Stimulated activated memory B cell treated with anti-CD40 and anti-IgM and Interleukin-4, amounts not matched to agents 10 μg/mL and 1 μg/mL and 100 μg/mL, for 72 hours (primary cell): Measurements from ENCODE around the gene SLCO4A1.

Experiments used
- ATAC-seq: fragments of 150-1000 bp; cut with Tn5 transposase; 2 replicates; pipeline ENCODE4 v1.10.0; 2021
- H3K27ac Mint-ChIP-seq: one replicate; pipeline ENCODE4 v1.8.0; 2022; ENCODE audit warnings: mild to moderate bottlenecking, mixed read lengths
- H3K27me3 Mint-ChIP-seq: one replicate; pipeline ENCODE4 v1.8.0; 2022; ENCODE audit warnings: mixed read lengths
- H3K36me3 Mint-ChIP-seq: one replicate; pipeline ENCODE4 v1.8.0; 2022; ENCODE audit warnings: mixed read lengths
- H3K4me1 Mint-ChIP-seq: one replicate; pipeline ENCODE4 v1.8.0; 2022; ENCODE audit warnings: mixed read lengths
- H3K4me3 Mint-ChIP-seq: one replicate; pipeline ENCODE4 v1.8.0; 2022; ENCODE audit warnings: mild to moderate bottlenecking, moderate library complexity, mixed read lengths
- H3K9me3 Mint-ChIP-seq: one replicate; pipeline ENCODE4 v1.8.0; 2022; ENCODE audit warnings: mixed read lengths

SLCO4A1 gene

DNA sequence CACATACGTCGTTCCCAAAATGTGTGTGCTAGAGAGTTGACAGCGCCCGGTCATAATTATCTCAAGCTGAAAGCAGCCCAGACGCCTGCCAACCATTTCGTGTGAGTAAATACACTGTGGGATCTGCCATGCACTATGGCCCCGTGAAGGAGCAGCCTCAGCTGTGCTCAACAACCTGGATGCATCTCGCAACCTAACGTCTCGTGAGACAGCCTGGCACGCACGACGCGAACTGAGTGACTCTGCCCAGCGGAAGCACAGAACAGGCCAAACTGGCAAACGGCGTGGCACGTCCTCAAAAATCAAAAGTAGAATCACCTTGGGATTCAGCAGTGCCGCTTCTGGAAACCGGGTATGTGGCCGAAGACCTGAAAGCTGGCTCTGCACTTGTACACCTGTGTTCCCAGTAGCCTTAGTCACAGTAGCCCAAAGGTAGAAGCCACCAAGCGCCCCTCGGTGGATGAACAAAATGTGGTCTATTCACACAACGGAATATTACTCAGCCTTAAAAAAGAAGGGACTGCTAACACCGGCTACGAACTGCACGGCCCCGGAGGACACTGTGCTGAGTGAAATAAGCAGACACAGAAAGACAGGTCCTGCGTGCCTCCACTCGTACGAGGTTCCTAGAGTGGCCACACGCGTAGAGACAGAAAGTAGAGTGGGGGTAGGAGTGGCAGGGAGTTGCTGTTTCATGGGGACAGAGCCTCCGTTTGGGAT is 27.2 kb upstream of the SLCO4A1 start:
- H3K27me3 Mint-ChIP-seq, result no peaks in the 10 kb centered on the region
- H3K27ac Mint-ChIP-seq, result no peak overlapping the region
- ATAC-seq, result no peak
- H3K36me3 Mint-ChIP-seq, result no peaks in the 10 kb centered on the region
- no peak overlapping the region for H3K4me3 Mint-ChIP-seq
- H3K9me3 Mint-ChIP-seq, result peaks cover 4% of the 10 kb centered on the region
- H3K4me1 Mint-ChIP-seq, result peaks cover 40% of the 10 kb centered on the region

DNA sequence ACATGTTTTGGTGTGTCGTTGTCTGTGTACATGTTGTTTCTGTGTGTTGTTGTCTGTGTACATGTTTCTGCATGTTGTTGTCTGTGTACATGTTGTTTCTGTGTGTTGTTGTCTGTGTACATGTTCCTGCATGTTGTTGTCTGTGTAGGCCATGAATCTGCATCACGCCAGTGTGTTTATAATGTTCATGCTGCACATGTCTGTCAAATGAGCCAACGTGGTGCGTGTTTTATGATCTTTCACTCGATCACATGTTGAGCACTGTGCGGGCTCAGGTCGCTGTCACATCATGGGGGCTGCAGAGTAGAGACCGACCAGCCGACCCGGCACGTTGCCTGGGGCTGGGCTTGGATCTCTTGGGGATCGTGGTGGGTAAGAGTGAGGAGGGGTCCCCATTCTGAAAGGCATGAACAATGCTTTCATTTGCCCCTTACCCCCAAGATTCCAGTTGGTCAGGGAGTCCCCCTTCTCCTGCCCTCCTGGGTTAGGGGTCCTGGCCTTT is 26.5 kb upstream of the SLCO4A1 start:
- Mint-ChIP-seq H3K27ac (no peak overlapping the region), H3K27me3 (no peaks in the 10 kb centered on the region), H3K9me3 (no peaks in the 10 kb centered on the region), H3K4me3 (no peak overlapping the region), H3K4me1 (peaks cover 40% of the 10 kb centered on the region), H3K36me3 (no peaks in the 10 kb centered on the region)
- ATAC-seq, result no peak

DNA sequence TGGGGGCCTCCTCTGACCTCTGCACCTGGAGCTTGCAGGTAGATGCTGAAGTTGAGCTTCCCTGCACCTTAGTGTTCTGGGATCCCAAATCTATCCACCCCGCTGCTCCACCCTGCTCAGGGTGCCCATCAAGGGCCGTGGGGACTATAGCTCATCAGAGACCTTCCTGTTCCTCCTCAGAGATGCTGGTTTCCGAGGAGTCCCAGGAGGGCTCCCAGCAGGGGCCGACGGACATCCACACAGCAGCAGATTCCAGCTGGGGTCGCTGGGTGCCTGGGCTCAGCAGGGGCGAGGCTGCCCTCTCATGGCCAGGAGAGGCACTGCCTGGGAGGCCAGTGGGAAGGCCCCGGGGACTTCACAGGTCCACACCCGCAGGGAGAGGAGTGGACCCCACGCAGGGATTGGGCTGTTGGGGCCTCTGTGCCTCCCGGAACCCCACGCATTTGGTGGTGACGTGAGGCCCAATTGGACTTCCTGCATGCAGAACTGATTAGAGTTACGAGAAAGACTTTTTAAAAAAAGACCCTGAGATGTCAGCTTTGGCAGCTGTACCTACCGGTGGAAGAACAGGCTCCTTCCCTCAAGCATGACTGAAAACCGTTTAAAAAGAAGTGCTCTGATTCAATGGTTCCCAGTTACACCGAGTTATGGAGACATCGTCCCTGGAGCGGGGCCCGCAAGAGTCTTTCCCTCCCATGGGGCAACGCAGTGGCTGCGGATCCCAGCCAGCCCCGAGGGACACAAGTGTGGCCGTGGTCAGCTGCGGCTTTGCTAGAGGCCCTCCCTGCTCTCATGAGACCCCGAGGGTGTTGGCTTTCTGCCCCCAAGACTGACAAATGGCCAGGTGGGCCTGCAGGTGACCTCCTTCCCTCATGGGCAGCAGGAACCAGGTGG is 25.3 kb upstream of the SLCO4A1 start:
- ATAC-seq, result peak; percentile 71
- Mint-ChIP-seq H3K4me1 (peaks cover 48% of the 10 kb centered on the region), H3K4me3 (peak overlapping the region; percentile 73), H3K27me3 (no peaks in the 10 kb centered on the region), H3K27ac (peak overlapping the region; percentile 94), H3K9me3 (no peaks in the 10 kb centered on the region), H3K36me3 (no peaks in the 10 kb centered on the region)

DNA sequence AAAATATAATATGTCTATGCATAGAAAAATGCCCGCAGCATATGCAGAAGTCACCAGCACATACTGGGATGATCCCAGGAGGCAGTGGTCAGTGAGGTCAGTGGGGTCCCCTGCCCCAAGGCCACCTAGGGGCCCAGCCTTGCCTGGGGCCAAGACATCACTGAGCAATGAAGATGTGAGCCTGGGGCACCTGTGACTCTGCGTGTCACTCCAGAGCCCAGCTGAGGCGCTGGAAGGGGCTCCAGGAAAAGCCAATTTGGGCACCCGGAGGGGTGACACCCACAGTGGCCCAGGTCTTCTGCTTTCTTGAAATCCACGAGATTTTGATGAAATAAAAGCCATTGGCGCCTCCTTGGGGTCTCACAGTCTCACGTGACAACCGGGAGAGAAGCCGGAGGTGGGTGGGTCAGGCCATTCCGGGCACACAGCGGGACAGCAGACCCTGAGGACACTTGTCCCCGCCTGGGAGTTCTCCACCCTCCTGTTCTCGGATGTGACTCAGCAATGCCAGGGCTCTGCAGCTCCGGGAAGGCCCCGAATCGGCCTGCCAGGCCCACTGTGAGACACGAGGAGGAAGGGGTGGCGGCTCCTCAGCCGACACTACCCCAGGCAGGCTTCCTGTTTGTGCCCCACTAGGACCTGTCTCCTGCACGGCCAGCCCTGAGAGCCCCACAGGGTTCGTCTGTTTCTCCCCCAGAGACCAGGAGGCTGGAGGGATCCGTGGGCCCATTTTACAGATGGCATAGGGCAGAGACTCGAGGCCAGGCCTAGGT is 24.4 kb upstream of the SLCO4A1 start:
- ATAC-seq, result peak; percentile 77
- H3K4me1 Mint-ChIP-seq, result peaks cover 58% of the 10 kb centered on the region
- H3K4me3 Mint-ChIP-seq, result peak overlapping the region; percentile 44
- H3K36me3 Mint-ChIP-seq, result no peaks in the 10 kb centered on the region
- no peaks in the 10 kb centered on the region for H3K9me3 Mint-ChIP-seq
- no peaks in the 10 kb centered on the region for H3K27me3 Mint-ChIP-seq
- peak overlapping the region; percentile 94 for H3K27ac Mint-ChIP-seq

DNA sequence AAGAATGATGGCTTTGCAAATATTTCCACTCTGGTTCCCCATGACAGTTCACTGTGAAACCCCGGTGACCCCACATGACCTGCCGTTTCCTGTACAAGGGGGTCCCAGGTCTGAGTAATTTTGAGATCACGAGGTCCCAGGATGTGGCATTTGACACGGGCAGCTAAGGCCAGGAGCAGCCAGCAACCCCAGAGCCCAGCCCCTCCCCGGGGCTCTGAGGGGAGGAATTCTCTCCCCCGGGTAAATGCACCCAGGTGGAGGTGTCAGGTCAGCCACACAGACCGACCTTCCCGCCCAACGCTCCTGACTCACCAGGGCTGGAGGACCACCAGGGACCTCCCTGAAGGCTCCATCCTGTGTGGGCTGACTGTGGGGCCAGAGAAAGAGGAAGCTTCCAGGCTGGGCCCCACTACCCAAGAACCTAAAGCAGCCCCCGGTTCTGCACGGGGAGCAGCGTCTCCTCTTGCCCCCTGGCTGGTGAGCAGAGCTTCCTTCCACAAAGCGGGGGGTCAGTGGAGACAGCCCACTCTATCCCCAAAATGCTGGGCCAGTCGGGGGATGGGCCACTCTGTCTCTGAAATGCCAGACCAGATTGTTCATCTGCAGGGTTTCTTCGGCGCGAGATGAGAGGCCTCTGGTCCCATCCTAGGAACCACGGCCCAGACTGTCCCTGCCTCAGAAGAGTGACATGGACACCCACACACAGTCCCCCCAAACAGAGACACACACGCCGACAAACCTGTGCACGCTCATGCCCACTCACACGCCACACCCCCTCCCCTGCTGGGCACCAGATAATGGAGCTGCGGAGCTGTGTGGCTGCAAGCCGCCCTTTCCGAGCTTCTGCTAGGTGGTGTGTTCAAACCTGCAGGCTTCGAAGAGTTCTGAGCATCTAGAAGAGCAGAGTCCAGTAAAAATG is 23.4 kb upstream of the SLCO4A1 start:
- peaks cover 67% of the 10 kb centered on the region for H3K4me1 Mint-ChIP-seq

DNA sequence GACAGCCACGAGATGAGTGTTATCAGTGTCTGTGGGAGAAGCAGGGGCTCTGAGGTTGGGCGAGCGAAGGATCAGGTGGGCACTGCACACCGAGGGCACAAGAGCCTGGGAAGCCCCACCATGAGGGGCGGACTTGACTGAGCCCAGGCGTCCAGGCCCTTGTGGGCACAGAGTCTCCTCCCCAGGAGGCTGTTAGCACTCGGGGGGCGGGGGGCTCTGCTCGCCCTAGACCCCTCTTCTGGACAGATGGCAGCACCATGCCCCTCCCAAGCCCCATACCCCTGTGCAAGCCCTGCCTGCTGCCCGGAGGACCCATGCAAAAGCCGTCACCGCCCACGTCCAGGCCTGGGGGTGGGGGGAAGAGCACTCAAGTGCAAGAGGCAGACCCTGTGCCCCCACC is 21.7 kb upstream of the SLCO4A1 start:
- no peak for ATAC-seq
- Mint-ChIP-seq H3K36me3 (no peaks in the 10 kb centered on the region), H3K4me3 (no peak overlapping the region), H3K9me3 (no peaks in the 10 kb centered on the region), H3K27ac (no peak overlapping the region), H3K27me3 (no peaks in the 10 kb centered on the region), H3K4me1 (peaks cover 78% of the 10 kb centered on the region)

More for the DNA sequence above, 23.4 kb upstream of the SLCO4A1 start:
- Mint-ChIP-seq H3K27ac (peak overlapping the region; percentile 94), H3K36me3 (no peaks in the 10 kb centered on the region), H3K9me3 (no peaks in the 10 kb centered on the region), H3K4me3 (peak overlapping the region; percentile 44), H3K27me3 (no peaks in the 10 kb centered on the region)
- ATAC-seq, result peak; percentile 73

DNA sequence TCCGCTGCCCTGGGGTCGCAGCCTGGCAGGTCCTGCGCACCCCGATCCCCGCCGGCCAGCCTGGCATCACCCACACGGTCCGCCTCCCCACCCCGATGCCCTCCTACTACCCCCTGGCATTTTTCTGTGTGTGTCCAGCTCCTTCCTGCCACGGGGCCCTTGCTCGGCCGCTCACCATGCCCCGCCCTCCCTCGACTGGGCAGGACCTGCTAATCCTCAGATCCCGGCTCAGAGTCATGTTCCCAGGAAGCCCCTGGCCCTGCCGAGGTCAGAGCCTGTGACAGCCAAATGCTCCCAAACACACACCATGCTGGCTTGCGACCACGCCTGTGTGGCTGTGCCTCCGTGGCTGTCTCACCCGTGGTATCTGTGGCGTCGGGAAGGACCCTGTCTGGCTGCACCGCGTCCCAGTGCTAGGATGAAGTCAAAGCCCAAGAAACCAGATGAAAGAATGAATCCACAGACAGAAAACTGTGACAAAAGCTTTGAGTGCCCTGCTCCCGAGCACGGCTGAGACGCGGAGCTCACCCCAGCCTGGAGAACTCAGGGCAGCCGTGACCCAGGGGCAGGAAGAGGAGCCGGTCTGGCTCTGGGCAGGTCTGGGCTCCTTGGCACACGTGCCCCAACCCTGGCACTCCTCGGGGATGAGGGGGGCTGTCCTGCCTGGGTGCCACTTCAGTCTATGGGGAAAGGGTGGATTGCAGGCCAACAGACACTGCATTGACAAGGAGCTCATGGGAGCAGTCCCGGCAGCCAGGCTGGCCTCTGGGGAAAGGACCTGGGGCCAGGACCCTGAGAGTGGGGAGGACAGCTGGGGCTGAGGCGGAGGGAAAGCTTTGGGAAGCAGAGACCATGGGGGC is 20.8 kb upstream of the SLCO4A1 start:
- H3K9me3 Mint-ChIP-seq, result no peaks in the 10 kb centered on the region
- peaks cover 71% of the 10 kb centered on the region for H3K4me1 Mint-ChIP-seq
- ATAC-seq, result no peak
- peak overlapping the region; percentile 97 for H3K27ac Mint-ChIP-seq
- no peaks in the 10 kb centered on the region for H3K36me3 Mint-ChIP-seq
- H3K27me3 Mint-ChIP-seq, result no peaks in the 10 kb centered on the region
- no peak overlapping the region for H3K4me3 Mint-ChIP-seq

DNA sequence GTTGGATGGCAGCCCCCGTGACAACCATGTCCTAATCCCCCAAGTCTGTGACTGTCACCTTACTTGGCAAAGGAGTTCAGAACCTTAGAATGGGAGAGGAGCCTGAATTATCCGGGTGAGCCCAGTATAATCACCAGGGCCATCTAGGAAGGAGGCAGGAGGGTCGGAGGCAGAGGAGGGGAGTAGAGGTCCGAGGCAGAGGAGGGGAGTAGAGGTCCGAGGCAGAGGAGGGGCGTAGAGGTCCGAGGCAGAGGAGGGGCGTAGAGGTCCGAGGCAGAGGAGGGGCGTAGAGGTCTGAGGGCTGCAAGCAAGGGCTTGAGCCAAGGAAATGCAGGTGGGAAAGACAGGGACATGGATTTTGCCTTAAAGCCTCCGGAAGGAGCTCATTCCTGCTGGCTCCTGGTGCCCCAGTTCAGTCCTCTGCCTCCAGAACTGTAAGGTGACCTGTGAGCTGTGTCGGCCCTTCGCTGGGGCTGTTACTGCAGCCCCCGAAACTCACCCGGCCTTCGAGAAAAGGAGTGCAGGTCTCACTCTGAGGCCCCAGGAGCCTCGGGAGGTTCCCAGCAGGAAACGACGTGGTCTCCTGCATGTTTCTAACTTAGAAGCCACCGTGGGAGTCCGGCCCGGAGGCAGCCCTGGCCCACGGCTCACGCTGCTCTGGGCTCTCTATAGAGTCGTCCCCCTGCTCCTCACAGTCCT is 20.0 kb upstream of the SLCO4A1 start:
- H3K9me3 Mint-ChIP-seq, result no peaks in the 10 kb centered on the region
- no peak overlapping the region for H3K4me3 Mint-ChIP-seq
- ATAC-seq, result no peak
- H3K36me3 Mint-ChIP-seq, result no peaks in the 10 kb centered on the region
- peaks cover 63% of the 10 kb centered on the region for H3K4me1 Mint-ChIP-seq
- H3K27me3 Mint-ChIP-seq, result no peaks in the 10 kb centered on the region
- H3K27ac Mint-ChIP-seq, result peak overlapping the region; percentile 97

DNA sequence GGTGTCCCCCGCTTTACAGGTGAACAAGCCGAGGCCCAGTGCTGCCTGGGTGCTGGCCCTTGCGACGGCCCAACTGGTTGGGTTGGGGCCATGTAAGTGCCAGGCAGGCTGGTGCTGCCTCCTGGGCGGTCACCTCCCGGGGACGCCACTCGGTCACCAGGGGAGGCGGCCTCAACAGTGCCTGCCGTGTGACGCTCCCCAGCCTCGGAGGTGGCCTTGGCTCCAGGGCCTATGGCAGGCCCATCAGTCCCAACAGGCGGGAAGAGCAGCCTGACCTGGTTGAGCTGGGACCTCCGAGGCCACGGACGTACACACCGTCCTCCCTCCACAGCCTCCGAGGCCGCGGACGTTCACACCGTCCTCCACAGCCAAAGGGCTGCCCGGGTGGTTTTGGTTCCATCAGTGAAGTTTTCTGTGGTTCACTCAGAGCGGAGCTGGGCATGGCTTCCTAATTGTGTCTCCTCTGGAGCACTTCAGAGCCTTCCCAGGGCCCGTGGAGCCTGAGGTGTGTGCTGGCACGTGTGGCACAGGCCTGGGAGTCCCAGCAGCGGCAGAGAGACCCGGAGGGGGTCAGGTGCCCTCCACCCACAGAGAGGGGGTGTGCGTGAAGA is 19.3 kb upstream of the SLCO4A1 start:
- Mint-ChIP-seq H3K4me3 (peak overlapping the region; percentile 74), H3K36me3 (no peaks in the 10 kb centered on the region), H3K4me1 (peaks cover 56% of the 10 kb centered on the region), H3K27me3 (no peaks in the 10 kb centered on the region), H3K27ac (peak overlapping the region; percentile 97), H3K9me3 (no peaks in the 10 kb centered on the region)
- ATAC-seq, result no peak

DNA sequence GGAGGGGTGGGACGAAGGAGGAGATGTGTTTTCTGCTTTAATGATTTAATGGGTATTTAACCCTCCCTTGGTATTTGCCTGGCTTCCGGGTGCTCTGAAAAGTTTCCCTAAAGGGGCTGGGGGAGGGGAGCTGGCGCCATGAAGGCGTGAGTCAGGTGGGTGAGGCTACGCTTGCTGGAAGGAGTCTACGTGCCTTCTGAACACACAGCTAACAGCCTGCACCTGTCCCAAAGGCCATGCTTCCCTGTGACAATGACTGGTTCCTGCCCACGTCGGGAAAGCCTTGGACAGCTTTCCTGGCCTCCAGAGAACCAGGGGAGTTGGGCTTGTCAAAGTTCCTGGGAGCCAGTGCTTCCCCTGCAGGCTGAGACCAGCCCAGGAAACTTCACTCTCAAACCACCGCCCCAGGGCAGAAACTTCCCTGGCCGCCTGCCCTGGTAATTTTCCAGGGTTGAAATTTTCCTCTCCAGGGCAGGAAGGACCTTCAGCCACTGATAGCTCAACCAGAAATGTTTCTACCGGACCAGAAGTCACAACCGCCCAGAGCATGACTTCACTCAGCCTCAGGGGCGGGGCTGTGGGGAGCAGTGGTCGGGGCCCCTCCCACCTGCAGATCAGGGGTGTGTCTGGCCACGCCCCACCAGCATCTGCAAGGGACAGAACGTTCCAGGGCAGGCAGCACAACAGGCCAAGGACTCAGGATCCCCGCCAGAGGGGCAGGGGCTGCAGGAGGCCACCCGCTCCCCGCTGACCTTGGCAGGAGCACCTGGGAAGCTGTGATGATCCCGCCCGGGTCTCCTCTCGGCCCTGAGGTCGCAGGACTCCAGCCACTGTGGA is 18.6 kb upstream of the SLCO4A1 start:
- peak overlapping the region; percentile 74 for H3K4me3 Mint-ChIP-seq
- no peaks in the 10 kb centered on the region for H3K9me3 Mint-ChIP-seq
- peaks cover 49% of the 10 kb centered on the region for H3K4me1 Mint-ChIP-seq
- H3K36me3 Mint-ChIP-seq, result no peaks in the 10 kb centered on the region
- peak; percentile 92 for ATAC-seq
- H3K27ac Mint-ChIP-seq, result peak overlapping the region; percentile 97
- no peaks in the 10 kb centered on the region for H3K27me3 Mint-ChIP-seq

DNA sequence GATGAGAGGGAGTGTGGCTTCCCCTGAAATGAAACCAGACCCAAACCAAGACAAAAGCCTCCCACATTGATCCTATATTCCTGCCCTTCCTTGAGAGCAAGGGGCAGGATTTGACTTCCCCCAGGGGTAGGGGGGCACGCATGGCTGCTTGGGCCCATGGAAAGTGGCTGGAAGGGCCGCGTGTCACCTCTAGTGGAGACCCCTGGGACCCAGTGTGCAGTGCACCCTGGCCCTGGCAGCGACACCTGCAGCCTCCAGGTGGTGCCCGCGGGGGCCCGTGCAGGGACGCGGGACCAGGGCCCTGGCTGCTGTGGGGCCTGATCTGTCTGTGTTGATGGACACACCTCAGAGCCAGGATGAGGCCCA is 18.0 kb upstream of the SLCO4A1 start:
- H3K4me1 Mint-ChIP-seq, result peaks cover 43% of the 10 kb centered on the region
- peak overlapping the region; percentile 97 for H3K27ac Mint-ChIP-seq
- peak; percentile 82 for ATAC-seq
- no peaks in the 10 kb centered on the region for H3K9me3 Mint-ChIP-seq
- peak overlapping the region; percentile 74 for H3K4me3 Mint-ChIP-seq
- no peaks in the 10 kb centered on the region for H3K36me3 Mint-ChIP-seq
- no peaks in the 10 kb centered on the region for H3K27me3 Mint-ChIP-seq

DNA sequence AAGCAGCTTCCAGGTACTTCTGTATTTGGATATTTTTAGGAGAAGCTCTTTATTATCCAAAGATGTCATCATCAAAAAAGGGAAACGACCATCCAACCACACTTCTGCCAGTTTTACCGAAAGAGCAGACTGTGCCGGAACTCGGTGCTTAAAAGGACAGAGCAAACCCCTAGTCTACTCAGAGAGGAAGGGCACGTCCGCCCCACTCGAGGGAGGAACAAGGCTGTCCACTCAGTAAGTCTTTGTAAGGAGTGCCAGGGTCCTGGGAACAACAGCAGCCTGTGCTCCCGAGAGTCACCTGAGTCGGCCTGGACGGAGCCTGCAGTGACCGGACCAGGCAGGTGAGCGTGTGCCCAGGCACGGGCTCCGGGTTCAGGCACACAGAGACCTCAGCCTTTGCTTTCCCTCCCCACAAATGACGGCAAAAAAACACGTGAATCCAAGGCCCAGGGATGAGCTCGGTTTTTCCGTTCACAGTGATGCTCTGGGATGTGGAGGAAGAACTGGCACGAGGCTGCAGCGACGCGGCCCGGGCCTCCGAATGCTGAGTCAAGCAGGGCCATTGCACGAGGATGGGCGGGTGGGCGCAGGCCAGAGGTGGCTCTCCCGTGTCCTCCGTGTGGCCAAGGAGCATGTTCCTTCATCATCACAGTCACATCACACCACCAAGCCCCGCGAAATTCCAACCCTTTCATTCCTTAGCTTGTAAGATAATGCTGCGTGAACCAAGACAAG is 17.4 kb upstream of the SLCO4A1 start:
- Mint-ChIP-seq H3K4me3 (peak overlapping the region; percentile 74), H3K27ac (peak overlapping the region; percentile 97), H3K9me3 (no peaks in the 10 kb centered on the region), H3K4me1 (peaks cover 41% of the 10 kb centered on the region), H3K27me3 (no peaks in the 10 kb centered on the region), H3K36me3 (no peaks in the 10 kb centered on the region)
- no peak for ATAC-seq
